SJCRH30 (cell line): Measurements from ENCODE around the gene FGFBP1. TPM values are rescaled to one million over a fixed set of nuclear protein-coding genes. Genes with fewer than 3 reads are reported as not detected.

Experiments
- DNase-seq, 2 experiments: peaks; one replicate each; pipeline ENCODE4 v3.0.0-alpha.2; 2015 to 2020
- H3K27ac ChIP-seq: fragments of 250-450 bp; sonication (Bioruptor Pico); 2 replicates; pipeline ENCODE4 v1.5.1; 2020; ENCODE audit warnings: mild to moderate bottlenecking, moderate library complexity
- H3K27me3 ChIP-seq: fragments of 250-450 bp; sonication (Bioruptor Pico); 2 replicates; pipeline ENCODE4 v1.5.1; 2020; ENCODE audit warnings: mild to moderate bottlenecking, moderate library complexity
- H3K36me3 ChIP-seq: fragments of 250-450 bp; sonication (Bioruptor Pico); 2 replicates; pipeline ENCODE4 v1.5.1; 2020; ENCODE audit warnings: mild to moderate bottlenecking, moderate library complexity
- H3K4me1 ChIP-seq: fragments of 250-450 bp; sonication (Bioruptor Pico); 2 replicates; pipeline ENCODE4 v1.5.1; 2020; ENCODE audit warnings: mild to moderate bottlenecking, moderate library complexity
- H3K4me3 ChIP-seq: fragments of 250-450 bp; sonication (Bioruptor Pico); 2 replicates; pipeline ENCODE4 v1.5.1; 2020; ENCODE audit warnings: mild to moderate bottlenecking, moderate library complexity
- H3K9me3 ChIP-seq: fragments of 250-450 bp; sonication (Bioruptor Pico); replicated peaks from 2 replicates; pipeline ENCODE4 v1.5.1; 2020; ENCODE audit warnings: mild to moderate bottlenecking, moderate library complexity
- total RNA-seq: library from RNA; depleted of rRNA; stranded (reverse); fragments of >200 nt; shearing (Covaris generic); gene quantifications from 2 replicates; pipeline ENCODE4 v1.2.3, GENCODE V29; 2014; rRNA removed

FGFBP1 gene
- total RNA-seq, 1 experiment from 2014 or later: not detected

- H3K36me3 ChIP-seq: no peaks in the 10 kb centered on the region
- no peak overlapping the region for H3K27ac ChIP-seq
- DNase-seq: no peak
- H3K4me3 ChIP-seq: no peak overlapping the region
- no peaks in the 10 kb centered on the region for H3K9me3 ChIP-seq
- H3K27me3 ChIP-seq: peaks cover under 1% of the 10 kb centered on the region; the same call in 1 of the 2 replicates
- H3K4me1 ChIP-seq: no peaks in the 10 kb centered on the region
Observed at GRCh38 chr4:15891312-15891711, 47.2 kb downstream of the FGFBP1 start.

- Histone ChIP-seq H3K27ac (no peak overlapping the region), H3K36me3 (no peaks in the 10 kb centered on the region), H3K27me3 (peaks cover 8% of the 10 kb centered on the region; the same call in 1 of the 2 replicates), H3K4me1 (no peaks in the 10 kb centered on the region), H3K9me3 (no peaks in the 10 kb centered on the region), H3K4me3 (no peak overlapping the region)
- DNase-seq: no peak
Observed at GRCh38 chr4:15890246-15890829, 48.2 kb downstream of the FGFBP1 start.

- H3K27me3 ChIP-seq: peaks cover 8% of the 10 kb centered on the region; the same call in 1 of the 2 replicates
- DNase-seq: no peak
- H3K4me1 ChIP-seq: no peaks in the 10 kb centered on the region
- no peaks in the 10 kb centered on the region for H3K36me3 ChIP-seq
- H3K27ac ChIP-seq: no peak overlapping the region
- no peaks in the 10 kb centered on the region for H3K9me3 ChIP-seq
- no peak overlapping the region for H3K4me3 ChIP-seq
Observed at GRCh38 chr4:15888515-15888914, 50.0 kb downstream of the FGFBP1 start.

Other genes with a start within 250 kb of the FGFBP1 start
- gene BST1, start 235.7 kb downstream of the FGFBP1 start, total RNA-seq: 0.81 and 1.0 TPM in 2 replicates
- 0.03 and 0.06 TPM in 2 replicates for gene CD38, start 160.4 kb downstream of the FGFBP1 start, total RNA-seq
- gene FGFBP2, start 24.4 kb upstream of the FGFBP1 start, total RNA-seq: not detected in 2 replicates
- gene PROM1, start 145.3 kb upstream of the FGFBP1 start, total RNA-seq: 23.0 and 23.4 TPM in 2 replicates